IPS-15b (cell line): ENCODE measurements around the gene ANO10.

ENCODE experiments used
- H3K27me3 ChIP-seq: one replicate; pipeline ENCODE4 v1.6.1; 2013; ENCODE audit warnings: low read length; ENCODE audit not compliant: control insufficient read depth, insufficient read depth
- H3K36me3 ChIP-seq: one replicate; pipeline ENCODE4 v1.6.1; 2013; ENCODE audit warnings: low read length; ENCODE audit not compliant: control insufficient read depth, insufficient read depth
- H3K4me1 ChIP-seq: one replicate; pipeline ENCODE4 v1.6.1; 2013; ENCODE audit warnings: mild to moderate bottlenecking, low read length; ENCODE audit not compliant: control insufficient read depth, insufficient read depth
- H3K4me3 ChIP-seq: one replicate; pipeline ENCODE4 v1.5.1; 2013; ENCODE audit warnings: low read depth, low read length
- H3K9ac ChIP-seq: one replicate; pipeline ENCODE4 v1.6.1; 2013; ENCODE audit warnings: low read depth, mild to moderate bottlenecking, low read length
- H3K9me3 ChIP-seq: one replicate; pipeline ENCODE4 v1.6.1; 2013; ENCODE audit warnings: mild to moderate bottlenecking, low read length; ENCODE audit not compliant: control insufficient read depth, insufficient read depth

The ANO10 gene

DNA sequence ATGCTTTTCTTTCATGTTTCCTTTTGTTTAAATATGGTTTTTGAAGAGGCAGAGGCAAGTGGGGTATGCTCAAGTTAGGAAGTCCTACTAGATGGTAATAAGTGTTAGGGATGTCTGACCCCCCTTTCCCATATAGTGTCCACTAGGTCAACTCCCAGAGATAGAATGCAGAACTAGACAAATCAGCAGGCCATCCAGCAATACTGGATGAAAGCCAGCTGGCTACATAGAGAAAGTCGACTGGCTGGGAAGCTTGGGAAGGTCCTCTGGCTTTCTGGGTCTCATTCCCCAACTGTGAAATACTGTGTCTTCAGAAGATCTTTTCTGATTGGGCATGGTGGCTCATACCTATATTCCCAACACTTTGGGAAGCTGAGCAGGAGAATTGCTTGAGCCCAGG, 221.6 kb downstream of the ANO10 start:
- Histone ChIP-seq H3K27me3 (no peaks in the 10 kb centered on the region), H3K9ac (no peak overlapping the region), H3K9me3 (no peaks in the 10 kb centered on the region), H3K4me1 (no peaks in the 10 kb centered on the region), H3K36me3 (no peaks in the 10 kb centered on the region), H3K4me3 (no peak overlapping the region)

DNA sequence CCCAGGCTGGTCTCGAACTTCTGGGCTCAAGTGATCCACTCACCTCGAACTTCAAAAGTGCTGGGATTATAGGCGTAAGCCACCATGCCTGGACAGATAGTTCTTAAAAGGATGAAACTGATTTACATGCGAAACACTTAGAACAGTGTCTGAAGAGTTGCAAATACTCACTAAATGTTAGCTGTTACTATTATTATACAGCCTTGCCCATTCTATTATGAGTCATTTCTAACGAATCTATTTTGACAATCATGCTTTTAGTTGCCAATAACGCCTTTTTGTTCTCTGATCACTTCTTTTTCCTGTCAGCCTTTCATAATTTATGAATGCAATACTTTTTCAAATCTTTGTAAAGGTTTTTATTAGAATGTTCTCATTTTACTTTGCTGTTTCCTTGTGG, 222.8 kb downstream of the ANO10 start:
- no peak overlapping the region for H3K9ac ChIP-seq

DNA sequence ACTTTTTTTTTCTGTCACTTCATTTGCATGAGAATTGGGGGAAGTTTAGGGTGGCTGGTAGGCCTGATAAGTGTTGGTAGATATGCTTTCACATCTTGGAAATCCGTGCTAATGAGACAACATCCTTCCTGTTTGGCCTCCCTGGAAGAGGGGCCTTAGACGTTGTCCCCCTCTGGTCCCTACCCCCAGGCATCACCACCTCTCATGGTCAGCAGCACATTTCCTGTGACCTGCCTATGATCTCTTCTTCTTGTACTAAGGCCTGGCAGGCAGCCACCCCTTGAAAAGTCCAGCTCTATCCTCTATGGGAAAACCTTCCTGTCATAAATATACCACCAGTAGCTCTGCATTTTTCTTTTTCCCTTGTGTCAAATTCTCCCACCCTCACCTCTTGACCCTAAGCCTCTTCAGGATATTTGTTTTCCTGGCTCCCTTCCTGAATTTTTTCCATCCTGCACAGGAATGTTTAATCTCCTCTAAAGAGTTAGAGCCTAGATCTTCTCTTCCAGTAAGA, 227.7 kb downstream of the ANO10 start:
- no peaks in the 10 kb centered on the region for H3K9me3 ChIP-seq
- no peaks in the 10 kb centered on the region for H3K36me3 ChIP-seq
- H3K27me3 ChIP-seq: no peaks in the 10 kb centered on the region

More for the DNA sequence above, 222.8 kb downstream of the ANO10 start:
- Histone ChIP-seq H3K4me3 (no peak overlapping the region), H3K4me1 (no peaks in the 10 kb centered on the region), H3K36me3 (no peaks in the 10 kb centered on the region), H3K27me3 (no peaks in the 10 kb centered on the region), H3K9me3 (no peaks in the 10 kb centered on the region)

DNA sequence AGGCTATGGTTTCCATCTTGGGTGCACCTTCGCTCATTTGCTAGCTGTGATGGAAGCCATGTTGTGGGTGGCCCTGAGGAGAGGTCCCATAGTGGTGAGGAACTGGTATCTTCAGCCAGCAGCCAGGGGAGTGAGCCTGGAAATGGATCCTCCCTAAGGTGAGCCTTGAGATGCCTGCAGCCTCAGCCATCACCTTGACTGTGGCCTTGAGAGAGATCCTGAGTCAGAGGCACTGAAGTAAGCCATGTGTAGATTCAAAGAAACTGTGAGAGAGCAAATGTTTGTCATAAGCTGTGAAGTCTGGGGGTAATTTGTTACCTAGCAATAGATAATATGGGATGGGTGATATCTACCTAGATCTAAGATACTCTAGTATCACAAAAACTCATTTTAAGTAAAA, 230.2 kb downstream of the ANO10 start:
- no peak overlapping the region for H3K4me3 ChIP-seq
- no peaks in the 10 kb centered on the region for H3K36me3 ChIP-seq
- no peak overlapping the region for H3K9ac ChIP-seq
- H3K9me3 ChIP-seq: no peaks in the 10 kb centered on the region
- H3K27me3 ChIP-seq: no peaks in the 10 kb centered on the region
- peaks cover 2% of the 10 kb centered on the region for H3K4me1 ChIP-seq

More for the DNA sequence above, 227.7 kb downstream of the ANO10 start:
- no peak overlapping the region for H3K4me3 ChIP-seq
- no peaks in the 10 kb centered on the region for H3K4me1 ChIP-seq
- H3K9ac ChIP-seq: no peak overlapping the region

- Histone ChIP-seq H3K9me3 (no peaks in the 10 kb centered on the region), H3K4me3 (no peak overlapping the region), H3K36me3 (no peaks in the 10 kb centered on the region), H3K4me1 (peaks cover 8% of the 10 kb centered on the region), H3K27me3 (no peaks in the 10 kb centered on the region), H3K9ac (no peak overlapping the region)
These were observed 231.6 kb downstream of the ANO10 start for GRCh38 chr3:43390255-43390588.

DNA sequence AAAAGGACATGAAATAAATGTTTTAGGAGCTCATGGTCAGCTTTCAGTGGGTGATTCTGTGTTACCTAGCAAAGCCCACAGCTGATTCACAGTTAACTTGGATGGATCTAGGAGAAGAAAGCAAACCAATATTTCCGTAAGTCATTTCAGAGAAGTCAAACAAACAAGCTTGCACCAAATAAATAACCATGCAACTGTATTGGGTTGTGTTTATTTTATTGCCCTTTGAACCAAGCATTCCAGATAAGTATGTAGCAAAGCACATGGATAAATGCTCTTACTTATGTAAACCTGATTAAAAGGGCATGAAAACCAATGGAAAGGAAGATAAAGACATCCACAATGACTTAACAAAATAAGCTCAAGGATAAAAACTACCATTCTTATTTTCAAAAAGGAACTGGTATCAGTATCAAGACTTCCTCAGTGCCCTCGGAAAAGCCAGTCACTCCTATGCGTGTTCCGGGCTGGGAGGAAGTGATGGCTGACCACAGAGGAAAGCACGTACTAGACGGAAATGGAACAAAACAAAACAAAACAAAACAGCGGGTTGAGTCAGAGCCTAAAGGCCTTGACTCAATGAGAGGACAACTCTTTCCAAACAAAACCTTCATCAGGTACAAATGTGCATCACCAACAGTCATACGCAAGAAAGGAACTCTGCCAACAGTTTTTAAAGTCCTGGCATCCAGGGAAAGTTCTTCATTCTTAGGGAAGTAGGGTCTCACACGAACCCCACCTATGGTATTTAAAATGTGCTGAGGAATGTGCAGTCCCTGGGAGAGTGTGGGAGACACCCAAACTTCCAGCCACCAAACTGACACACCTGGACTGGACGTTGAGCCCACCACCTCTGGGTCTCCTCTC, 232.2 kb downstream of the ANO10 start:
- Histone ChIP-seq H3K9ac (no peak overlapping the region), H3K9me3 (no peaks in the 10 kb centered on the region), H3K36me3 (no peaks in the 10 kb centered on the region), H3K4me1 (peaks cover 8% of the 10 kb centered on the region), H3K4me3 (no peak overlapping the region), H3K27me3 (no peaks in the 10 kb centered on the region)

- Histone ChIP-seq H3K27me3 (no peaks in the 10 kb centered on the region), H3K9me3 (no peaks in the 10 kb centered on the region), H3K4me1 (peaks cover 8% of the 10 kb centered on the region), H3K36me3 (no peaks in the 10 kb centered on the region), H3K9ac (no peak overlapping the region), H3K4me3 (no peak overlapping the region)
These were observed 232.9 kb downstream of the ANO10 start for GRCh38 chr3:43388915-43389314.

- Histone ChIP-seq H3K27me3 (no peaks in the 10 kb centered on the region), H3K4me3 (no peak overlapping the region), H3K9ac (no peak overlapping the region), H3K36me3 (no peaks in the 10 kb centered on the region), H3K9me3 (no peaks in the 10 kb centered on the region), H3K4me1 (peaks cover 8% of the 10 kb centered on the region)
These were observed 233.6 kb downstream of the ANO10 start for GRCh38 chr3:43388175-43388574.

DNA sequence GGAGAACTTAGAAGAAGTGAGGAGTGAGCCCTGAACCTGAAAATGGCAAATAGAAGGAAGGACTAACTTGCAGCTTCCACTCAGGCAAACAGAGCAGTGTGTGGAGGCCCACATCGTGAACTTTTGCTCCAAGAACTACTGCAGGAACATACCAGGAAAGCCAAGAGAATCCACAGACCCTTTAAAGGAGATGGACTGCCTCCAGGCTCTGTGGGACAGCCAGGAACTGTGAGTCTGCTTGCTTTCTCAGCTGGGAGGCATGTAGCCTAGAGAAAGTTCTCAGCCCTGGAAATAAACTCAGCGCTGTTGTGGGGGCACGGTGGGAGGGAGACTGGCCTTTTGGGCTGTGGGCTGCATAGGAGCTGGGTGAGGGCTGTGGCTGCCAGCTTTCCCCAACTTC, 242.5 kb downstream of the ANO10 start:
- Histone ChIP-seq H3K4me3 (no peak overlapping the region), H3K36me3 (no peaks in the 10 kb centered on the region), H3K9ac (no peak overlapping the region), H3K9me3 (no peaks in the 10 kb centered on the region), H3K27me3 (no peaks in the 10 kb centered on the region), H3K4me1 (peaks cover 7% of the 10 kb centered on the region)

DNA sequence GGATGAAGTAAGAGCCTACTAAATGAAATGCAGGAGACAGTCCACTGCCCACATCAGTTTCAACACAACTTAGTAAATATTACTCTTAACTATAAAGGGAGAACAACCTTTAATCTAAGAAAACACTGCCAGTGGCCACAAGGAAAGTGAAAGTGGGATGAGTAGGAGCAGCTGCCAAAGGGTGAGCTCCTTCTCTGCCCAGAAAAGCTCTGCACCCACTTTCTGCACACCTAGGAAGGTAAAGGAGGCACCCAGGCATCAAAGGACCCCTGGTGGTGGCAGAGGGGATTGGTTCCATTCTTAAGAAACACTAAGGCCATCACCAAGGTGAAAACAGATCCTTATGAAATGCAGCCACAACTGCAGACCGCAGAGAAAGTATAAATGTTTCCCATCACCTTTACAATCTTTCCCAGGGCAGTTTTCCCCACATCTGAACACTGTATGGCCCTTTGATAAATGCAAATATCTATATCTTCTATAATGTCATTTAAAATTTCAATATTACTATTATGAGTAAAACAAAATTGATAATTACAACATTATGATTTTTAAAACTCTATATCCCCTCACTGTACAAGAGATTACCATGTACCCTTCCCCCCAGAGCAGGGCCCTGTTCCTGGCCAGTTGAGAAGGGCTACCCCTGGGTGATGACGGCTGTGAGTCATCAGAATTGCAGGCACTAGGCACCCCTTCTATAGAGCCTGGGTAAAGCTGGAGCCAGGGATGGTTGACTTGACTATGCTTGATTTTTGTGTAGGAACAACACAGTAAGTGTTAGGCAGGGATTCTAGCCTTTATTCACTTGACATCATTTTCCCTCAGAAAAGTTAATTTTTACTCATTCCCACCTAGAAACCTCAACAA, 243.5 kb downstream of the ANO10 start:
- H3K4me3 ChIP-seq: no peak overlapping the region
- no peaks in the 10 kb centered on the region for H3K27me3 ChIP-seq
- no peak overlapping the region for H3K9ac ChIP-seq
- no peaks in the 10 kb centered on the region for H3K36me3 ChIP-seq
- no peaks in the 10 kb centered on the region for H3K9me3 ChIP-seq
- H3K4me1 ChIP-seq: peaks cover 12% of the 10 kb centered on the region

DNA sequence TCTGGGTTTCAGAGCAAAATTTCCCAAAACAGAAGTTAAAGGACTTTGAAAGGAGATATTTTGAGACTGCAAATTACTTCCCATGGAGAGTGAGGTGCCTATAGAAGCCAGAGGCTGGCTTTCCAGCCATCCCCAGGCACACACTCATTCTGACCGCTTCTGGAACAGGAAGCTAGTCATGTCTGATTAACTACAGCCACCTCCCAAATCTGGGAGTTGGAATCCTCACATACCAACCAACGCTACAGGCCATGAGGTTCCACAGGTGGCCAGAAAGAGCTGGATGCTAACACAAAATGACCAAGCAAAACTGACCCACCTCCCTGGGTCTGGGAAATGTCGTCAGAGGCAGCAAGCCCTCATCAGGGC, 248.3 kb downstream of the ANO10 start:
- Histone ChIP-seq H3K4me3 (no peak overlapping the region), H3K9me3 (no peaks in the 10 kb centered on the region), H3K27me3 (no peaks in the 10 kb centered on the region), H3K36me3 (no peaks in the 10 kb centered on the region), H3K9ac (no peak overlapping the region), H3K4me1 (peaks cover 21% of the 10 kb centered on the region)
